H1 (cell line): ENCODE measurements around the gene PVALB. TPM values are rescaled to one million over a fixed set of nuclear protein-coding genes. Genes with fewer than 3 reads are reported as not detected.

Experiments used
- BACH1 ChIP-seq: IDR thresholded peaks from 2 replicates; pipeline ENCODE4 v1.6.1; 2012; ENCODE audit warnings: low read length, improper control_type of control experiment
- POLR2A ChIP-seq, 2 experiments: IDR thresholded peaks; 1 replicate in 1 of 2; 2 replicates in 1 of 2; pipeline ENCODE4 v1.6.1; 2011; ENCODE audit warnings: low read depth in 2 of 2, low read length in 2 of 2, mild to moderate bottlenecking in 2 of 2; ENCODE audit errors: control extremely low read depth in 1 of 2
- polyA plus RNA-seq, 7 experiments: library from polyadenylated mRNA; depleted of rRNA in 3 of 7; stranded (reverse) in 5 of 7; unstranded in 2 of 7; fragments of >200 nt in 5 of 7; fragments of 200-250 nt in 2 of 7; gene quantifications; 1 replicate in 5 of 7; 2 replicates in 1 of 7; 4 replicates in 1 of 7; pipeline versions ENCODE4 v1.2.1 to v1.2.3, GENCODE V29; 2011 to 2013; ENCODE audit warnings: missing spikeins in 2 of 7, mixed read lengths in 2 of 7
- total RNA-seq: library from RNA; stranded (reverse); fragmentation: NEBNext Ultra II Directional; extraction: Animal tissue kit (Norgen Biotek cat#: 25700); gene quantifications from 2 replicates; pipeline ENCODE4 v1.2.1, GENCODE V29; 2021

PVALB gene
- total and polyA plus RNA-seq, 2 of the 8 experiments (the other 6 are each of a cell fraction or from before 2014, with no cell fraction given), result 1.7 to 5.4 TPM

- TF ChIP-seq POLR2A (IDR thresholded peaks at IDR 0.05; ENCODE audit: control extremely low read depth in 1 of 2, low read depth in 2 of 2, low read length in 2 of 2), result no peak
- TF ChIP-seq BACH1, result no peak
- TF ChIP-seq, all 59 proteins: peak for 7
Measured at GRCh38 chr22:36816636-36817524, at the start of gene PVALB (continued).
